ENCODE results near the gene AHNAK.

DNA sequence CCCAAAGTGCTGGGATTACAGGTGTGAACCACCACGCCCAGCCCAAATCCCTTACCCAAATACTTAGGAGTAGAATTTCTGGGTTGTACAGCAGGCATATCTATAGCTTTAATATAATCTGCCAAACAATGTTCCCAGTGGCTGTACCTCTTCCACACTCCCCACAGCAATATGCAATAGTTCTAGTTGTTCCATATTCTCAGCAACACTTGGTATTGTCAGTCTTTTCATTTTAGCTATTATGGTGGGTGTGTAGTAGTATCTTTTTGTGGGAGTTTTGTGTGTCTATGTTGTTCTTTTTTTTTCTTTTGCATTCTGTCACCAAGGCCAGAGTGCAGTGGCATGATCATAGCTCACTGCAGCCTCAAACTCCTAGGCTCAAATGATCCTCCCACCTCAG is 109.0 kb downstream of the AHNAK start:
- TF ChIP-seq, protein P1, sequence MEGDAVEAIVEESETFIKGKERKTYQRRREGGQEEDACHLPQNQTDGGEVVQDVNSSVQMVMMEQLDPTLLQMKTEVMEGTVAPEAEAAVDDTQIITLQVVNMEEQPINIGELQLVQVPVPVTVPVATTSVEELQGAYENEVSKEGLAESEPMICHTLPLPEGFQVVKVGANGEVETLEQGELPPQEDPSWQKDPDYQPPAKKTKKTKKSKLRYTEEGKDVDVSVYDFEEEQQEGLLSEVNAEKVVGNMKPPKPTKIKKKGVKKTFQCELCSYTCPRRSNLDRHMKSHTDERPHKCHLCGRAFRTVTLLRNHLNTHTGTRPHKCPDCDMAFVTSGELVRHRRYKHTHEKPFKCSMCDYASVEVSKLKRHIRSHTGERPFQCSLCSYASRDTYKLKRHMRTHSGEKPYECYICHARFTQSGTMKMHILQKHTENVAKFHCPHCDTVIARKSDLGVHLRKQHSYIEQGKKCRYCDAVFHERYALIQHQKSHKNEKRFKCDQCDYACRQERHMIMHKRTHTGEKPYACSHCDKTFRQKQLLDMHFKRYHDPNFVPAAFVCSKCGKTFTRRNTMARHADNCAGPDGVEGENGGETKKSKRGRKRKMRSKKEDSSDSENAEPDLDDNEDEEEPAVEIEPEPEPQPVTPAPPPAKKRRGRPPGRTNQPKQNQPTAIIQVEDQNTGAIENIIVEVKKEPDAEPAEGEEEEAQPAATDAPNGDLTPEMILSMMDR (IDR thresholded peaks at IDR 0.05), result no peak
- TF ChIP-seq EZH2phosphoT487 (IDR thresholded peaks at IDR 0.05), result no peak
